H9 (cell line): Measurements from ENCODE around the gene GPR37L1. TPM values are rescaled to one million over a fixed set of nuclear protein-coding genes. Genes with fewer than 3 reads are reported as not detected.

Experiments used
- DNase-seq: peaks from one replicate; pipeline ENCODE4 v3.0.0-alpha.2; 2017
- H2AFZ ChIP-seq: one replicate; pipeline ENCODE4 v1.6.1; 2013; ENCODE audit warnings: mild to moderate bottlenecking, low read length, control low read depth, moderate library complexity
- H2AK5ac ChIP-seq: 2 replicates; pipeline ENCODE4 v1.6.1; 2013; ENCODE audit warnings: low read length, control low read depth, mixed read lengths; ENCODE audit not compliant: insufficient read length
- H2BK120ac ChIP-seq: one replicate; pipeline ENCODE4 v1.6.1; 2013; ENCODE audit warnings: low read depth, mild to moderate bottlenecking, low read length, control low read depth, inconsistent platforms; ENCODE audit not compliant: poor library complexity, severe bottlenecking
- H2BK12ac ChIP-seq: 2 replicates; pipeline ENCODE4 v1.6.1; 2013; ENCODE audit warnings: low read length, control low read depth, mixed read lengths, low read depth; ENCODE audit not compliant: insufficient read length
- H2BK15ac ChIP-seq: 2 replicates; pipeline ENCODE4 v1.6.1; 2013; ENCODE audit warnings: low read depth, low read length, control low read depth
- H2BK20ac ChIP-seq: one replicate; pipeline ENCODE4 v1.6.1; 2013; ENCODE audit warnings: low read depth, mild to moderate bottlenecking, low read length, control low read depth, inconsistent platforms; ENCODE audit not compliant: poor library complexity, severe bottlenecking
- H2BK5ac ChIP-seq: 2 replicates; pipeline ENCODE4 v1.6.1; 2013; ENCODE audit warnings: low read length, control low read depth, mixed read lengths; ENCODE audit not compliant: insufficient read length
- H3K14ac ChIP-seq: 2 replicates; pipeline ENCODE4 v1.6.1; 2013; ENCODE audit warnings: low read length, control low read depth; ENCODE audit not compliant: insufficient read depth
- H3K18ac ChIP-seq: 2 replicates; pipeline ENCODE4 v1.6.1; 2013; ENCODE audit warnings: low read depth, mild to moderate bottlenecking, mixed read lengths, low read length, control low read depth; ENCODE audit not compliant: insufficient read length
- H3K23ac ChIP-seq: 2 replicates; pipeline ENCODE4 v1.6.1; 2013; ENCODE audit warnings: low read length, control low read depth, mixed read lengths, low read depth; ENCODE audit not compliant: insufficient read length
- H3K23me2 ChIP-seq: 2 replicates; pipeline ENCODE4 v1.6.1; 2013; ENCODE audit warnings: low read depth, mild to moderate bottlenecking, mixed read lengths, low read length, control low read depth; ENCODE audit not compliant: insufficient read length, poor library complexity, severe bottlenecking
- H3K27ac ChIP-seq: 2 replicates; pipeline ENCODE4 v1.5.1; 2013; ENCODE audit warnings: low read length, control low read depth, mixed read lengths, low read depth; ENCODE audit not compliant: insufficient read length
- H3K27me3 ChIP-seq: 2 replicates; pipeline ENCODE4 v1.6.1; 2013; ENCODE audit warnings: low read length, control low read depth, inconsistent platforms; ENCODE audit not compliant: insufficient read depth
- H3K4ac ChIP-seq: 2 replicates; pipeline ENCODE4 v1.6.1; 2013; ENCODE audit warnings: low read depth, mild to moderate bottlenecking, control low read depth, inconsistent platforms, low read length, moderate library complexity
- H3K4me1 ChIP-seq: 2 replicates; pipeline ENCODE4 v1.6.1; 2013; ENCODE audit warnings: low read length, control low read depth, inconsistent platforms; ENCODE audit not compliant: insufficient read depth
- H3K4me2 ChIP-seq: 2 replicates; pipeline ENCODE4 v1.6.1; 2013; ENCODE audit warnings: low read length, control low read depth, mixed read lengths; ENCODE audit not compliant: insufficient read length, insufficient read depth
- H3K56ac ChIP-seq: 2 replicates; pipeline ENCODE4 v1.6.1; 2013; ENCODE audit warnings: low read depth, mild to moderate bottlenecking, mixed read lengths, low read length, control low read depth; ENCODE audit not compliant: insufficient read length
- H3K79me1 ChIP-seq: 2 replicates; pipeline ENCODE4 v1.6.1; 2013; ENCODE audit warnings: low read depth, mild to moderate bottlenecking, moderate library complexity, low read length, control low read depth, inconsistent platforms; ENCODE audit not compliant: insufficient read depth, poor library complexity, severe bottlenecking
- H3K79me2 ChIP-seq: 2 replicates; pipeline ENCODE4 v1.6.1; 2013; ENCODE audit warnings: low read length, control low read depth, inconsistent platforms; ENCODE audit not compliant: insufficient read depth
- H3K9ac ChIP-seq: 2 replicates; pipeline ENCODE4 v1.6.1; 2013; ENCODE audit warnings: low read length, control low read depth, mixed read lengths; ENCODE audit not compliant: insufficient read length; ENCODE audit errors: extremely low read depth
- H3K9me3 ChIP-seq: one replicate; pipeline ENCODE4 v1.6.1; 2013; ENCODE audit warnings: low read depth, low read length, inconsistent platforms; ENCODE audit not compliant: control insufficient read depth
- H3T11ph ChIP-seq: one replicate; pipeline ENCODE4 v1.6.1; 2013; ENCODE audit warnings: mild to moderate bottlenecking, low read length, control low read depth, inconsistent platforms
- H4K20me1 ChIP-seq: one replicate; pipeline ENCODE4 v1.6.1; 2013; ENCODE audit not compliant: control insufficient read depth, insufficient read length, insufficient read depth
- H4K5ac ChIP-seq: 2 replicates; pipeline ENCODE4 v1.6.1; 2013; ENCODE audit warnings: low read depth, mild to moderate bottlenecking, mixed read lengths, low read length, control low read depth; ENCODE audit not compliant: insufficient read length
- H4K8ac ChIP-seq: replicated peaks from 2 replicates; pipeline ENCODE4 v1.6.1; 2013; ENCODE audit warnings: low read length, control low read depth, mixed read lengths, low read depth; ENCODE audit not compliant: insufficient read length
- H4K91ac ChIP-seq: 2 replicates; pipeline ENCODE4 v1.6.1; 2013; ENCODE audit warnings: low read depth, mild to moderate bottlenecking, moderate library complexity, mixed read lengths, low read length, control low read depth; ENCODE audit not compliant: insufficient read length
- H3K27ac Mint-ChIP-seq, 3 experiments: 2 replicates in 2 of 3; 3 replicates in 1 of 3; pipeline ENCODE4 v1.8.0; 2020 to 2021; ENCODE audit warnings: mixed read lengths in 3 of 3, mild to moderate bottlenecking in 1 of 3, moderate library complexity in 1 of 3
- H3K27me3 Mint-ChIP-seq: 2 replicates; pipeline ENCODE4 v1.8.0; 2021; ENCODE audit warnings: low read depth, mild to moderate bottlenecking, moderate library complexity, mixed read lengths
- H3K36me3 Mint-ChIP-seq, 3 experiments: 2 replicates in 2 of 3; 3 replicates in 1 of 3; pipeline ENCODE4 v1.8.0; 2020 to 2021; ENCODE audit warnings: low read depth in 3 of 3, mixed read lengths in 3 of 3; ENCODE audit not compliant: insufficient read depth in 1 of 3
- H3K4me1 Mint-ChIP-seq, 2 experiments: 2 replicates each; pipeline ENCODE4 v1.8.0; 2020; ENCODE audit warnings: mixed read lengths in 2 of 2
- H3K4me3 Mint-ChIP-seq, 2 experiments: 2 replicates in 1 of 2; 3 replicates in 1 of 2; pipeline ENCODE4 v1.8.0; 2020 to 2021; ENCODE audit warnings: mild to moderate bottlenecking in 2 of 2, mixed read lengths in 2 of 2, moderate library complexity in 1 of 2
- H3K9me3 Mint-ChIP-seq, 2 experiments: 2 replicates in 1 of 2; 3 replicates in 1 of 2; pipeline ENCODE4 v1.8.0; 2020; ENCODE audit warnings: mild to moderate bottlenecking in 2 of 2, mixed read lengths in 2 of 2, moderate library complexity in 1 of 2
- CTCF ChIP-seq: fragments of 200-600 bp; sonication (generic); conservative IDR thresholded peaks from 3 replicates; pipeline ENCODE4 v1.8.0; 2021; ENCODE audit warnings: antibody characterized with exemption, mild to moderate bottlenecking
- WGBS: extraction: QIAGEN DNeasy Blood & Tissue Kit; methylation state at CpG from one replicate; pipeline ENCODE4 v1.1.7; 2013; ENCODE audit warnings: missing lambda C conversion rate, low lambda C conversion rate, mixed read lengths; ENCODE audit not compliant: insufficient read length; ENCODE audit errors: extremely low coverage; 5-methylcytosine and 5-hydroxymethylcytosine counted together
- total RNA-seq: library from RNA; stranded (reverse); gene quantifications from 2 replicates; pipeline ENCODE4 v1.2.1, GENCODE V29; 2021

The GPR37L1 gene
- total RNA-seq, 1 experiment from 2014 or later = 0.11 TPM

GRCh38 chr1:202176949-202177927 lies 54.5 kb downstream of the GPR37L1 start:
- Histone ChIP-seq H4K91ac (no peak overlapping the region), H3K79me1 (no peaks in the 10 kb centered on the region), H2BK5ac (no peak overlapping the region), H3K23ac (no peak overlapping the region), H3K14ac (no peak overlapping the region), H2BK20ac (no peak overlapping the region), H4K5ac (no peak overlapping the region), H3T11ph (no peak overlapping the region), H3K23me2 (no peaks in the 10 kb centered on the region), H2BK120ac (no peak overlapping the region), H3K56ac (no peak overlapping the region), H3K4ac (no peak overlapping the region), H4K20me1 (no peaks in the 10 kb centered on the region), H3K4me1 (no peaks in the 10 kb centered on the region), H3K9ac (no peak overlapping the region), H3K27me3 (no peaks in the 10 kb centered on the region), H3K79me2 (no peaks in the 10 kb centered on the region), H3K27ac (no peak overlapping the region), H3K4me2 (no peak overlapping the region), H2BK15ac (no peak overlapping the region), H3K9me3 (no peaks in the 10 kb centered on the region), H2AFZ (no peak overlapping the region), H4K8ac (no peak overlapping the region), H3K18ac (no peak overlapping the region), H2BK12ac (no peak overlapping the region), H2AK5ac (no peak overlapping the region)
- no peaks in the 10 kb centered on the region for H3K27me3 Mint-ChIP-seq
- no peak for DNase-seq
- no CpG with 5 or more reads among the region's 29 CpGs for WGBS
- peak overlapping the region in 1 of 3 experiments; percentile 83; a peak in 1 of 7 replicates for H3K27ac Mint-ChIP-seq
- H3K4me3 Mint-ChIP-seq = no peak overlapping the region
- peak; percentile 34; the same call in 2 of the 3 replicates for TF ChIP-seq CTCF
- no peaks in the 10 kb centered on the region for H3K9me3 Mint-ChIP-seq
- H3K36me3 Mint-ChIP-seq = no peaks in the 10 kb centered on the region
- no peaks in the 10 kb centered on the region for H3K4me1 Mint-ChIP-seq
